G401 (cell line): ENCODE data around the gene TANC1. TPM values are rescaled to one million over a fixed set of nuclear protein-coding genes. Genes with fewer than 3 reads are reported as not detected.
"Not testable (repeated sequence)": the region's sequence is repeated elsewhere in the genome, so short reads cannot be mapped to it uniquely, and the experiment has no call there.

Source experiments
- DNase-seq: peaks from one replicate; pipeline ENCODE4 v3.0.0-alpha.2; 2015; ENCODE audit warnings: low spot score
- in situ Hi-C: cut with HindIII; loops from 2 replicates; pipeline ENCODE4 v1.10.0; 2016; ENCODE audit warnings: low sequenced_read_pairs, mixed read lengths
- total RNA-seq: library from RNA; depleted of rRNA; stranded (reverse); fragments of >200 nt; shearing (Covaris generic); gene quantifications from 2 replicates; pipeline ENCODE4 v1.2.3, GENCODE V29; 2014

Gene TANC1
- total RNA-seq, 1 experiment from 2014 or later: 2.8 TPM

DNA sequence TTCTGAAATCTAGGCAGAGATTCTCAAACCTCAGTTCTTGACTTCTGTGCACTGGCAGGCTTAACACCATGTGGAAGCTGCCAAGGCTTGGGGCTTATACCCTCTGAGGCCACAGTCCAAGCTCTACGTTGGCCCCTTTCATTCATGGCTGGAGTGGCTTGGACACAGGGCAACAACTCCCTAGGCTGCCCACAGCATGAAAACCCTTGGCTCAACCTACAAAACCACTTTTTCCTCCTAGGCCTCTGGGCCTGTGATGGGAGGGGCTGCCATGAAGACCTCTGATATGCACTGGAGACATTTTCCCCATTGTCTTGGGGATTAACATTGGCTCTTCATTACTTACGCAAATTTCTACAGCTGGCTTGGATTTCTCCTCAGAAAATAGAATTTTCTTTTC lies 46.7 kb downstream of the TANC1 start:
- in situ Hi-C loops: no loop called here
- no peak for DNase-seq

- in situ Hi-C loops: no loop called here
- no peak for DNase-seq
Measured at GRCh38 chr2:159015823-159016222, 47.4 kb downstream of the TANC1 start.

GRCh38 chr2:159017837-159018236 lies 49.4 kb downstream of the TANC1 start:
- in situ Hi-C loops: no loop called here
- DNase-seq: no peak

DNA sequence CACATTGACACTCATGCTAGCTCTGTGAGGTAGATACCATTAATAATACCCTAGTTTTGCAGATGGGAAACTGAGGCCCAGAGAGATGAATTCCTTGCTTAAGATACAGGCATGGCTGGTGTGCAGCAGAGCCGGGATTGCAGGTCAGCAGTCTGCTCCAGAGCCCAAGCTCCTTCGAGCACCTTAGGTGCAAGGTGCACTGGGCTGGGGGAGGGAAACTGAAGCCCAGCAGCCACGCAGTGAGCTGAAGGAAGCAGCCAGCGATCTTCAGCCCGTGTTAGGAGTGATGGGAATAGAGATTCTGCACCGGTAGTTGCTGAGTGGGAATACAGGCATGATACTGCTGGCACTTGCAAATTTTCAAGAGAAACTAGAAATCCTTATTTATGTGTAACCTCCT lies 50.6 kb downstream of the TANC1 start:
- no peak for DNase-seq
- in situ Hi-C loops: no loop called here

GRCh38 chr2:159022019-159022418 lies 53.6 kb downstream of the TANC1 start:
- DNase-seq: no peak
- in situ Hi-C loops: no loop called here

GRCh38 chr2:159026170-159026569 lies 57.7 kb downstream of the TANC1 start:
- DNase-seq: no peak
- in situ Hi-C loops: no loop called here

- DNase-seq: no peak
- in situ Hi-C loops: no loop called here
Measured at GRCh38 chr2:159028776-159029175, 60.3 kb downstream of the TANC1 start.

DNA sequence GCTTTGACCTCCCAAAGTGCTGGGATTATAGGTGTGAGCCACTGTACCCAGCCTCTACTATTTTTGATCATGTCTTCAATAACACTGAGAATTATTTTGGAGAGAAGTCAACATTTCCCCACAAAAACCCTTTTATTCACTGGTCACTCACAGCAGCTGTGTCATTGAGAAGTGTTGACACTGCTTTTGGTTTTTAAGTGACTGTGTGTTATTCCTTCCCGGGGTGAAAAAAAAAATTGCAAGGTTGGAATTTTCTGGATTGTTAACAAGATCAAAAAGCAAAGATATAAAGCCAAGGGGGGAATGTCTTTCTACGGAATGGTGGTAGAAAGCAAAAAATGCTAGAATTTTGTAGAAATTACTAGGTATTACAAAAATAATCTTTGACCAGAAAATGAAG lies 61.5 kb downstream of the TANC1 start:
- in situ Hi-C loops: no loop called here
- DNase-seq: no peak

- in situ Hi-C loops: no loop called here
- no peak for DNase-seq
Measured at GRCh38 chr2:159030674-159031380, 62.4 kb downstream of the TANC1 start.

DNA sequence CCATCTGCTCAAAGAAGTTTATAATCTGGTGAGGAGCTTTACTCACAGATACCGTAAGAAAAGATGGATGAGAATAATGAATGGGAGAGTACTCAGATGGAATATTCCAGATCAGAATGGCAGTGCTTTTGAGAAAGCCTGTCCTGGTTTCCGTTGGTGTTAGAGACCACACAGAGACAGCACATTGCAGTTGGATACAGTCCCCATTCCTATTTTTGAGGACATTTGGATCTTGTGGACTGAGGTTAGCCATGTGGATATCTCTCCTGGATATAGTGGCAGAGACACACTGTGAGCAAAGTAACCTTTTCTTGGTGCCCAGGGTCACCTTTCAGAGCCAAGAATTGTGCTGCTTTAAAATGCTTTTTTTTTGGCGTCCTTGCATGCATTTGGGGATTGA lies 63.7 kb downstream of the TANC1 start:
- in situ Hi-C loops: no loop called here
- DNase-seq: peak; percentile 68

GRCh38 chr2:159032580-159032979 lies 64.1 kb downstream of the TANC1 start:
- no peak for DNase-seq
- in situ Hi-C loops: no loop called here

GRCh38 chr2:159034713-159035112 lies 66.3 kb downstream of the TANC1 start:
- no peak for DNase-seq
- in situ Hi-C loops: no loop called here

- in situ Hi-C loops: no loop called here
Measured at GRCh38 chr2:159035790-159036411, 67.5 kb downstream of the TANC1 start.

DNA sequence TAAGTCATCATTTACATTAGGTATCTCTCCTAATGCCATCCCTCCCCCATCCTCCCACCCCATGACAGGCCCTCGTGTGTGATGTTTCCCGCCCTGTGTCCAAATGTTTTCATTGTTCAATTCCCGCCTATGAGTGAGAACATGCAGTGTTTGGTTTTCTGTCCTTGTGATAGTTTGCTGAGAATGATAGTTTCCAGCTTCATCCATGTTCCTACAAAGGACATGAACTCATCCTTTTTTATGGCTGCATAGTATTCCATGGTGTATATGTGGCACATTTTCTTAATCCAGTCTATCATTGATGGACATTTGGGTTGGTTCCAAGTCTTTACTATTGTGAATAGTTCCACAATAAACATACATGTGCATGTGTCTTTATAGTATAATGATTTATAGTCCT lies 68.0 kb downstream of the TANC1 start:
- DNase-seq, in situ Hi-C loops: not testable (repeated sequence)

More at GRCh38 chr2:159035790-159036411, 67.5 kb downstream of the TANC1 start:
- DNase-seq: peak; percentile 76

DNA sequence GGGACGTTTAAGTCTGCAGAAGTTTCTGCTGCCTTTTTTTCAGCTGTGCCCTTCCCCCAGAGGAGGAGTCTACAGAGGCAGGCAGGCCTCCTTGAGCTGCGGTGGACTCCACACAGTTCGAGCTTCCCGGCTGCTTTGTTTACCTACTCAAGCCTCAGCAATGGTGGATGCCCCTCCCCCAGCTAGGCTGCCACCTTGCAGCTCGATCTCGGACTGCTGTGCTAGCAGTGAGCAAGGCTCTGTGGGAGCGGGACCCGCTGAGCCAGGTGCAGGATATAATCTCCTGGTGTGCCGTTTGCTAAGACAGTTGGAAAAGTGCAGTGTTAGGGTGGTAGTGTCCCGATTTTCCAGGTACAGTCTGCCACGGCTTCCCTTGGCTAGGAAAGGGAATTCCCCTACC lies 72.9 kb downstream of the TANC1 start:
- DNase-seq, in situ Hi-C loops: not testable (repeated sequence)

- in situ Hi-C loops: no loop called here
- DNase-seq: no peak
Measured at GRCh38 chr2:159042115-159042850, 73.8 kb downstream of the TANC1 start.

GRCh38 chr2:159043710-159044109 lies 75.3 kb downstream of the TANC1 start:
- DNase-seq: no peak
- in situ Hi-C loops: no loop called here

DNA sequence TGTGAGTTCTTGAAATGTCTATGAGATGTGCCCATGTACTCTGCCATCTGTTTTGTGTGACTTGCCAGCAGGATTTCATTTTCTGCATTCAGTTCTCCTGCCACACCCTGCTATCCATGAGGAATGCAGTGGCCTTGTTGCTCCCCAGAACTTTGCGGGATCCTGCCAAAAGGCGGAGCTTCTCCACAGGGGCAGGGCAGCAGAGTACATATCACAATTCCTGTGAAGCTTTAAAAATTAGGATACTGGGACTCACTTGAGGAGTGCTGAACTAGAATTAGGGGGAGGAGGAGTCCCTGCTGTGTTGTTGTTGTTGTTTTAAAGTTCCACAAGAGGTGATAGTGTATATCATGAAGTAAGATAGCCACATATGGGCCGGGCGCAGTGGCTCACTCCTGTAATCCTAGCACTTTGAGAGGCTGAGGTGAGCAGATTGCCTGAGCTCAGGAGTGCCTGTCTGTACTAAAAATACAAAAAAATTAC lies 76.4 kb downstream of the TANC1 start:
- in situ Hi-C loops: no loop called here
- DNase-seq: peak; percentile 34

- DNase-seq: no peak
- in situ Hi-C loops: no loop called here
Measured at GRCh38 chr2:159045545-159046454, 77.4 kb downstream of the TANC1 start.
